Activated CD8-positive, alpha-beta memory T cell treated with anti-CD3 and anti-CD28 coated beads, Interleukin-2, amount 50 U/mL, for 24 hours (primary cell): ENCODE measurements around the gene TSEN15.
"Not testable (repeated sequence)": the region's sequence is repeated elsewhere in the genome, so short reads cannot be mapped to it uniquely, and the experiment has no call there.

Experiments
- DNase-seq: peaks from one replicate; pipeline ENCODE4 v3.0.0-alpha.2; 2020; ENCODE audit errors: extremely low read depth

The TSEN15 gene

DNA sequence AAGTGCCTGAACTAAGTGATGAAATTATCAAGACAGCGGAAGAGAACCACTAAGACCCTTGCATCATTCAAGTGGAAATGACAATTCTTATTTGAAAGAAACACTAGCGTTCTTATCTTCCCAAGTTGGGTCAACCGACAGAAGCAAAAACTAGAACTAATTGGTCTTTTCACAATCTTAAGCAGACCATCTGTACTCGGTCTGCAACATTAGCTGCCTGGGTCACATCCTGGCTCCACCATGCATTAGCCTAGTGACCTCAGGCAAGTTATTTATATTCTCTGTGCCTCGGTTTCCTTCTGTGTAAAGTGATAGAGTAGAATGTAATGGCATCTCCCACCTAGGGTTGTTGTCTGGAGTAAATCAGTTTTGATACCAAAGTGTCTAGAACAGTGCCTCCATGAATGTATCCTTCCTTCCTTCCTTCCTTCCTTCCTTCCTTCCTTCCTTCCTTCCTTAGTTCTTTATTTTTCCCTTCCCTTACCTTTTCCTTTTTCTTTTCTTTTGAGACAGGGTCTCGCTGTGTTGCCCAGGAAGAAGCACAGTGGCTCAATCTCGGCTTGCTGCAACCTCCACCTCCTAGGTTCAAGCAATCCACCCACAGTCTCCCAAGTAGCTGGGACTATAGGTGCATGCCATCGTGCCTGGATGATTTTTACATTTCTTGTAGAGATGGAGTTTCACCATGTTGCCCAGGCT is 20.0 kb upstream of the TSEN15 start:
- no peak for DNase-seq

DNA sequence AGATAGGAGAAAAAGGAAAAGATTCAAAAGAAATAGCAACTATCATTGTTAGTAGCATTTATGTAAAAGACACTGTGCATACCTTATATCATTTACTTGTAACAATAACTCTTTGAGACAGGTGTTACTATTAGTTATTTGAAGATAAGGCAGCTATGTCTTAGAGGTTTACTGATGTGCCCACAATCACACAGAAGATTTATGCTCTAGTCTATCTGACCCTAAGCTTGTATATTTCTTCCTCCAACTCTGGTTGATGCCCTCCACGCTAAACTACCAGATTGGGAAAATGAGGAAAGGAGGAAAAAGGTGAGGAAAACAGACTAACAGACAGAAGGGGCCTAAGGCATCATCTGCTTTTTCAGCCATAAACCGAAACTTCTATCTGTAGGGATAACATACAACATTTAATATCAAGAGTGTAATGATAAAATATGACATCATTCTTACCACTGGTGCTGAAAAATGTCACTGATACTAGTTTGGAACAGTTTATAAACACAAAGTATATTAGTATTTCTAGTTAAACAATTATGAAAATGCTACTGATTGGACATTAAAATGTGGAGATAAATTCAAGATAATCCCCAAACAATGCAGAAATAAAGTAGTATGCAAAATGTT is 19.1 kb upstream of the TSEN15 start:
- DNase-seq: no peak

DNA sequence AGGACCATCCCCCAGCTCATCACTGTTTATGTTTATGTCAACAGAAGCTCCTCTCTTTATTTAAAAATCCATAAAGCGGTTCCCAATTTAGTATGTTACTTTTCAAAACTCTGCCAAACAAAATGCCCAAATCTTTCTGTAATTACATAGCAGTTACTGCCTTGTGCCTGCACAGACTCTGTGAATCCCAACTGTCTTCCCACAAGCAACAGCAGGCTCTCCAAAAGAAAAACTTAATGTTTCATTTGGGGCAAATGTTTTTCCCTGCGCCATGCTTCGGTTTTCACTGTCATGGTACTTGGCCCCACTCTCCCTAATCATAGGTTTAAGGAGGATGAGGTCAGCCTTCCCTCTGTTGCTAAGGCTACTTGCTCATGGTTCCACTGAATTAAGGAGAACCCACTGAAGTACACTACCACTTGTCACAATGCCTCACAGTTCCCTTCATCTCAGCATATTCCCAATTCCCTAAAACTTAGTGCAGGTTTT is 18.6 kb upstream of the TSEN15 start:
- no peak for DNase-seq

DNA sequence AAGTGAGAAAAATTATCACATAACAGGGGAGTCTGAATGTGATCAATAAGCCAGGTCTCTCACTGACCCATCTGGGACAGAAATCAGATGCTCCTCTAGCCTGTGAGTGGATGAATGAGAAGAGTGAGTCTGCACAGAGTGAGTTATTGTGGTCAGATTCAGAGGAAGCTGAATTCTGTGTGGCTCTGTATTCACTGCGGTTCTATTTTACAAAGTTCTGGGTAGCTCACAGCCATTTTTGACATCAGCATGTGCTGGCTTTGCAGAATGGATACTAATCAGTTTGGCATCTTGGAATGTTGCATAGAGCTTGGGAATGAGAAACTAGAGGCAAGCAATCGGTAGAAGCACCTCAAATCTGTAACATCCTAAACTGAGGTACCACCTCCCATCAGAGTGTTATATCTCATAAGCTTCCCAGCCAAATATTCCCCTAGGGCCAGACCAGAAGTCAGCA is 17.8 kb upstream of the TSEN15 start:
- DNase-seq: no peak

DNA sequence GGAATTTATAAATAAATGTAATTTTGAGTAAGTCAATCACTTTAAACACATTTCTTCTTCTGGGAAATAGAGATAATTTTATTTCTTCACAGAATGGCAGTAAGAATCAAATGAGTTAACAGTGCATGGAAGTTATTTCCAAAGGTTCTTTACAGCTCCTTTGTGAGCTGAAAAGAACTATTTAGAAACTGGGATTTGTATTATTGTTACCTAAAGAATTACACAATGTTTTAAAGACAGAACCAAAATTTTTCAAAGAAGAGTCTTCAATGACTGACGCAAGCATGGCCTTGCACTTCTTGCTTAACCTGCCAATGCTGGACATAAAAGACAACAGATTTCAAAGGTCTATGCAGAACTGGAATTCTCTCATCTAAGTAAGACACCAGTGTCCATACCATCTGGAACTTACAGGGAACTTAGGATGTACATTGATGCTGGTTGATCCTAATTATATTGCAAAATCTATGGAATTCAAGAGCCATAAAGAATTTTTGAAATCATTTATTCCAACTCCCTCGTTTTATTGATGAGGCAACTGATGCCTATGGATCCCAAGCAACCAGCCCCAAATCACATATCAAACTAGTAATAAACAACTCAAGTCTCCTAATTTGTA is 16.7 kb upstream of the TSEN15 start:
- no peak for DNase-seq

DNA sequence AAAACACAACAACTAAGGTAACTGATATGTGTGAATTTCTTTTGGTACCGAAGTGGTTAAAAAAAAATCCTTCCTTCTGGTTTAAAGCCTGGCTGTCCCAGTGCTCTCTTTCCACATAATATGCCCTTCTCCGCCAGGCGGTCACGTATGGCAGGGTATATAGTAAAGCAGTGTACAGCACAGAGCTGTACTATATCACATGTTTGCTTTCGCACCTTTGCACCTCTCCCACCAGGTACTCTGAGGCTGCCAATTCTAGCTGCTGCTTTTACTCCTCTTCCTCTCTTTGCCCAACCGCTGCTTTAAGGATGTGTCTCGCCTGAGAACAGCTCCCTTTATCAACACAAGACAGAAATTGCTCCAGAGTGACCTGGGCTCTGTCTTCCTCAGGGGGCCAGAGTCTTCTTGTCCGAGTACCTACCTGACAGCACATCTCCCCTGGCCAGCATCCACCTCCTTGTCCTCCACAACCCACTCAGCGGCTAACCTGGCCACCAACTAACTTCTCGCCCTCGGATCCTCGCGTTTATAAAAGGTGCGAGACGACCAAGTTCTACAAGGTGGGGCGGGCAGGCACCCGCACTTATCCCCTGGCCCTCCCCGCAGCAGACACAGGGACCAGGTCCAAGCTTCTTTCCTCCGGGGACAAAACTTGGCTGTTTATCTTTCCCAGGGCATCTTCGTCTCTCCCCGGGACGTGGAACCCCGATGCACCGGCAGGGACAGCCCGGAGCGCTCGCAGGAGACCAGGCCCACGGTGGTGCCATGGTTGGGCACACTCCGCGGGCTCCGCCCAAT is 15.6 kb upstream of the TSEN15 start:
- no peak for DNase-seq

DNA sequence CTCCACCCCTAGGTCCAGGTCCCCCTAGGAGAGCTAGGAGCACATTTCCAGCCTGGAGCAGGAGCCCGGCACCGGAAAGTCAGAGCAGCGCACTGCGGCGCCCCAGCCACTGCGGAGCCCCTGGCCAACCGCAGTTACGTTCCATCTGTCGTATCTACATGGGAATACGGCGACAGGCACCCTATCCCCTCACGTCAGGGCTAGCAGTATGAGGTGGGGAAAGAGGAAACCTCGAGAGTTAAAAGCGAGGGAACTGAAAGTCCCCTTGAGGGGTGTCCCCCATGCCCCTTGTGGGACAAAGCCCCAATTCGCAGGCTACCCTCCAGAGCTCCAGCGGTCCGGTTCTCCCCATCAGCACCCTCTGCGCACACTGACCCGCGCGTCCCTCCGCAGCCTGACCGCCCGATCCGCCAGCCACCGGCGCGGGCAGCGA is 15.0 kb upstream of the TSEN15 start:
- DNase-seq: no peak

DNA sequence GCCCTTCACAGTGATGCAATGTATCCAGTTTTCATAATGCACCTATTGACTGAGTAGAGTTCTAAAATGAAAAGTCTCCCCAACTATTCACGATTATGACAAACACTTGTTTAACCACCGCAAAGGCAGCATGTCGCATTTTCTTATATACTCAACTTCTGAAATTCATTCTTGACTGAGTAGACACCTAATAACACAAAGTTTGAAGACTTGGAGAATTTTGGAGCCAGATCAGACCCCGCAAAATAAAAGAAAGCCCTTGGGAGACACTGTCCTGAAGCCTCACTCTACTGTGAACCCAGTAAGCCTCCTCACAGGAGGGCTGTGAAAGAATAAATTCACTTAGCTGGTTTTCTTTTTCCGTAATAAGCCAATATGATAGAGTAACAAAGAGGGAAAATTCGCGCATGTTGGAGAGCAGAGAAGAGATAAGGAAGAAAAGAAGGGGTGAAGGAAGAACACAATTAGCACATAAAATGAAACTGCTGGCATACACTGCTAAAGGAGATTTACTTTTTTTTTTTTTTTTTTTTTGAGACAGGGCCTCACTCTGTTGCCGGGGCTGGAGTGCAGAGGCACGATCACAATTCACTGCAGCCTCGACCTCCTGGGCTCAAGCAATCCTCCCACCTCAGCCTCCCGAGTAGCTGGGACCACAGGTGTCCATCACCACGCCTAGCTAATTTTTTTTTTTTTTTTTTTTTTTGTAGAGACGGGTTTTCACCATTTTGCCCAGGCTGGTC is 13.5 kb upstream of the TSEN15 start:
- DNase-seq: no peak

DNA sequence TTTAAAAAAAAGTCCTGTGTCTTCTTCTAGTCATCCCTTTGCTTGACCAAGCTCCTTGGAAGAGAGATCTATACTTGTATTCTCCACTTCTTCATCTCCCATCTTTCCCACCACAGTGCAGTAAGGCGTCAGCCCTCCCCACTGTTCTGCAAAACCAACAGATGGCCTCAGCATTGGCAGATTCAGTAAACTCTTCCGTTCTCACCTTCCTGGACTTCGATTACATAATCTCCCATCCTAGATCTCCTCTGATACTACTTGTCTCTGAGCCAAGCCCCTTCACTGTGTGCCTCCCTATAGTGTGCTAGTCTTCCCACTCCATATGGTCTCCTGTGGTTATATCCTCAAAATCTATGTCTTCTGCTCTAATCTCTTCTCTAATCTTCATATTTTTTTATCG is 12.4 kb upstream of the TSEN15 start:
- DNase-seq: no peak

DNA sequence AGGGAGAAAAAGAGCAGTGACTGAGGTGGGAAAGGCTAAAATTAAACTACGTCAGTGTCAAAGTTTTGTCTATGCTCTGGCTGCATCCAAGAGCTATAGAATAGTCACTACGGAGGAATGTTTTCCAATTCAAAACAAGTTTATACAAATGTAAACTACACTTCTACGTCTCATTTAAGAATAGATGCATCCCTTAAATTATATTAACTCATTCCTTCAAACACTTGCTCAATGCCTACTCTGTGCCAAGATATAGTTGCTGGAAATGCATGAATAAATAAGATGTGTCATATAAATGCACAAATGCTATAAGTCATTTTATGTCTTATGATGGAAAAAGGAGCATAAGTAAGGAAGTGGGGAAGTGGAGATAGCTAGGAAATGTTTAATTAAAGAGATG is 9.8 kb upstream of the TSEN15 start:
- no peak for DNase-seq

DNA sequence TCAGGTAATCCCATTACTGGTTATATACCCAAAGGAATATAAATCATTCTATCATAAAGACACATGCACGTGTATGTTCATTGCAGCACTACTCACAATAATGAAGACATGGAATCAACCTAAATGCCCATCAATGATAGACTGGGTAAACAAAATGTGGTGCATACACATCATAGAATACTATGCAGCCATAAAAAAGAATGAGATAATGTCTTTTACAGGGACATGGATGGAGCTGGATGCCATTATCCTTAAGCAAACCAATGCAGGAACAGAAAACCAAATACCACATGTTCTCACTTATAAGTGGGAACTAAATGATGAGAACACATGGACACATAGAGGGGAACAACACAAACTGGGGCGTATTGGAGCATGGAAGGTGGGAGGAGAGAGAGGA is 8.2 kb upstream of the TSEN15 start:
- DNase-seq: not testable (repeated sequence)

DNA sequence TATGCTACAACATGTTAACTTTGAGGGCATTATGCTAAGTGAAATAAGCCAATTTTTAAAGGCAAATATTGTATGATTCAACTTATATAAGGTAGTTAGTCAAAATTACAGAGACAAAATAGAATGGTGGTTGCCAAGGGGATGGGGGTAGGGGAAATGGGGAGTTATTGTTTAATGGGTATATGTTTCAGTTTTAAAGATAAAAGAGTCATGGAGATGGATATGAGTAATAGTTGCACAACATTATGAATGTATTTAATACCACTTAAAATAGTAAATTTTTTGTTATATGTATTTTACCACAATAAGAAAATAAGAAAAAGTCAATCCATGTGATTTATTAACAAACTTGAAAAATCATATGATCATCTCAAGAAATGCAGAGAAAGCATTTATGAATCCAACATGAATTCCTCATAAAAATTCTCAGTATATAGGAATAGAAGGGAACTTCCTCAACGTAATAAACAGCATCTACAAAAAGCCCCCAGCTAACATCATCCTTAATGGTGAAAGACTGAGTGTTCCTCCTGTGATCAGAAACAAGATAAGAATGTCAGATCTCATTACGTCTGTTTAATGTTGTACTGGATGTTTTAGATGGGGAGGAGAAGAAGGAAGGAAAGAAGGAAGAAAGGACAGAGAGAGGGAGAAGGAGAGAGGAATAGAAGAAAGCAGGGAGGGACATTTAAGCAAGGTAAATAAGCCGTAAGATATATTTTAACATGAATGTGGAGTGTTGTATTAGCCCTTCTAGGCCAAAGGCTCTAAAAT is 6.7 kb upstream of the TSEN15 start:
- no peak for DNase-seq

DNA sequence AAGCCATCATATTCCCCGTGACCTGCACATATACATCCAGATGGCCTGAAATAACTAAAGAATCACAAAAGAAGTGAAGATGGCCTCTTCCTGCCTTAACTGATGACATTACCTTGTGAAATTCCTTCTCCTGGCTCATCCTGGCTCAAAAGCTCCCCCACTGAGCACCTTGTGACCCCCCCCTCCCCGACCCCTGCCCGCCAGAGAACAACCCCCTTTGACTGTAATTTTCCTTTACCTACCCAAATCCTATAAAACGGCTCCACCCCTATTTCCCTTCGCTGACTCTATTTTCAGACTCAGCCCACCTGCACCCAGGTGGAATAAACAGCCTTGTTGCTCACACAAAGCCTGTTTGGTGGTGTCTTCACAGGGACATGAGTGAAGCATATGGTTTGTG is 4.0 kb upstream of the TSEN15 start:
- not testable (repeated sequence) for DNase-seq

DNA sequence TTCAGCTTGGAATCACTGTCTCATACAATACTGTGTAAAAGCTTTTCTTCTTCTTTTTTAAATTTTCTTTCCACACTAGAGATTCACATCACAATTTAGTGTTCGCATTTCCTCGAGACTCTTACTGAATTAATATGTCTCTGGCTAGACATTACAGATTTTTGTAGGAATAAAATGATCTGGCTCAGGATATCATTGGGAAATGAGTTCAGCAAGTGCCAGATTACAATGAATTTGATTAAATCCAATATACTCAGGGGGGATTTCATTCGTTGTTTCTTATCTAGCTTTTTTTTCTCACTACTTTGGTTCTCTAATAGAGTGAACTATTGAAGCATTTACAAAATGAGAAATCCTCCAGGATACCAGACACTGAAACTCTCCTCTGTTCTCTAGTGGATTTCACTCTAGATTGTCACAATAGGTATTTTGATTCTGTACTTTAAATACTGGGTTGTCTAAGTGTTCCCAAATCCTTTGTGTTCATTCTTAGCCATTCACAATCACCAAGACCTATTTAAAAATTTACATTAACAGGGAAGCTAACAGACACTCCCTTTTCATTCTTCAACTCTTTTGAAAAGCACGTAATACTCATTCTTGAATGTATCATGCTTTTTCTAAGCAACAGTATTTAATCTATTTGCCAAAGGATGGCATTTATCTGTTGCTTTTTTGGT is 2.8 kb upstream of the TSEN15 start:
- no peak for DNase-seq

DNA sequence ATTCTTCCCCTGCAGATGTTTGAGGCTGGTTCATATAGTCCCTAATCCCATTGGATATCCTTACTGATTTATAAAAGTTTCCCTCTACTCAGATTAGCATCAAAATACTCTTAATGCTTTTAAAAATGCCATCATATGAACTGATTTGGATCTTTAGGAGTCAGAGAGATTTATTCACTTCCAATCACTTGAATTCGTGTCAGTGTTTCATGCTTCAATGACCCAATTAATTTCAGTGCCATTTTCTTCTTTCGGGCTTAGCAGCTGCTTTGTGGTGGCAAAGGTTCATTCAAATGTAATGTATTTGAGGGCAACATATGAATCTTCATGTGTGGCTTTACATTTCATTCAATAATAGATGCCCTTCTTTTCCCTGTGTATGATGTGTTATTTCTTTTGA is 2.2 kb upstream of the TSEN15 start:
- no peak for DNase-seq

DNA sequence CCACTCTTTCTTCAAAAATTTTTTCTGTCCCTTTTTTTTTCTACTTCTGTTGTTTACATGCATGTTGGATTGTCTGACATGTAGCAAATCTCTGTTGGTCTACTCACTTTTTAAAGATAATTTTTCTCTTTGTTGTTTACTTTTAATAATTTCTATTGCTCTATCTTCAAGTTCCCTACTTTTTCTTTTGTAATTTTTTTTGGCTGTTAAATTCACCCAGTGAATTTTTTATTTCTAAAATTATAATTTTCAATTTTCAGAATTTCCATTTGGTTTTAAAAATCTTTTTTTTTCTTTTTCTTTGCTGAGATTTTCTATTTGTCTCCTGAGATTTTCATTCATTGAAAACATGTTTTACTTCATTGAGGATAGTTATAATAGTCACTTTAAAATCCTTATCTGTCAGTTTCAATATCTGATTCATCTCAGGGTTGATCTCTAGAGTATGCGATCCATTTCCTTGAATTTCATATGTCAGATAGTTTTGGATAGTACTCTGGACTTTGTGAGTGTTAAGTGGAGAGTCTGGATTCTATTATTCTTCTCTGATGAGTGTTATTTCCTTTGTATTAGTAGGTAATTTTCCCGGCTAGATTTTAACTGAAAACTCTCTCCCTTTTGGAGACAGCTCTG is 1.6 kb upstream of the TSEN15 start:
- DNase-seq: no peak

DNA sequence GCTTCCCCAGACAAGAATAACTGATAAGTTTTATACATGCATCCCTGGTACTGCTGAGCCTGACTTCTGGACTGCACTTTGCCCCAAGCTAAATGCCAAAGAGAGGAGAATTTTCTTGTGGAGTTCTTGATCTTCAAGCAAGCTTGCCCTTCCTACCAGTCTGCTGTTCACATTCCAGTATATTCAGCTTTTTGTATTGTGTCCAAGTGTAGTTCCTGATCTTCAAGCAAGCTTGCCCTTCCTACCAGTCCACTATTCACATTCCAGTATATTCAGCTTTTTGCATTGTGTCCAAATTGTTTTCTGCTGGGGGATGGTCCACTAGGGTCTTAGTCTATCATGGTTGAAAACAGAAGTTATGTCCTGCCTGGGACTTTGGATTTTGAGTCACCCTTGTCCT is 894 bp upstream of the TSEN15 start:
- DNase-seq: no peak

DNA sequence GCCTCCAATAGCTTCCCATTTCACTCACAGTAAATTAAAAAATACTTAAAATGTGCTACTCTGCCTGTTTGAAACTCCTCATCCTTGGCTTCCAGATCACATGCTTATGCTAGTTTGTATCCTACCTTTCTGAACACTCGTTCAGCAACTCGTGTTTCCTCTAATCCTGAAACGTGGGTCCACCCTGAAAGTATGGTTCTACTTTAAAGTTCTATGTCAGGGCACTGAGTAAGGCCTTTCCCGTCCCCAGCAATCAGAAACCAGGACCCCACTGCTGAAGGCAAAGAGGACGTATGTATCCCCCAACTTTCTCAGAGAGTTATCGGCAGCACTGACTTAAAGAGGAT is 419 bp upstream of the TSEN15 start:
- DNase-seq: no peak

DNA sequence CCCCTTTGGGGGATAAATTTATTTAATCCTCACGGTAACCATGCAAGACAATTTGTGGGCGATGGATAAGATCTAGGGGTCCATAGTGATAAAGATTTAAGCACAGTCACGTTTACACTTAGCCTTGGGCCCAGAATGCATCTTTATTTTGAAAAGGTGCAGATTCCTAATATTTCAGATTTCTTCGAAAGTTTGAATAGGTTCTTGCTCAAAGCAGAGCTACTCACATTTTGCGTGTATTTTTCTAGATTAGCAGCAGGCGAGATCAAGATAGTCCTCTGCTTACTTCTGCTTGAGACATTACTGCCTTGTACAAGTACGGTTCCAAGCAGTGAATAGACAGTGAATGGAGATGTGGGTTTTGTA is 647 bp downstream of the TSEN15 start:
- no peak for DNase-seq

DNA sequence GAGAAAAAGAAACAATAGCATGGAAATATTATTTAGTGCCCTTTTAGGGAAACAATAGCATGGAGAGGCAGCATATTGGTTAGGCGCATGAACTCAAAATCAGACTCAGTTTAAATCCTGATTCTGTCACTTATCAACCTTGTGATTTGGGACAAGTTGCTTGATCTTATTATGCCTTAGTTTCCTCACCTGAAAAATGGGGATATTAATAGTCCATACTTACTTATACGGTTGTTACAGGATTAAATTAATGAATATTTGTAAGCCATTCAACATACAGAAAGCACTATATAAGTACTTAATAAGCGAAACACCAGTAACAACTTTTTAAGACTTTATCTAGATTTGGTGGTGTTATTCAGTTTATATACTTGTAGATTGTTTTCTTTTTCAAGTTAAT is 1.2 kb downstream of the TSEN15 start:
- DNase-seq: no peak
